Dedifferentiated amniotic fluid mesenchymal stem cell (primary cell): ENCODE results near the gene CAPZA1.
"Not testable (repeated sequence)": the region's sequence is repeated elsewhere in the genome, so short reads cannot be mapped to it uniquely, and the experiment has no call there.

Experiments used
- DNase-seq: peaks from one replicate; pipeline ENCODE4 v3.0.0-alpha.2; 2016; ENCODE audit errors: extremely low spot score

The CAPZA1 gene

GRCh38 chr1:112626887-112627286 lies 7.3 kb downstream of the CAPZA1 start:
- no peak for DNase-seq

GRCh38 chr1:112628516-112628915 lies 8.9 kb downstream of the CAPZA1 start:
- no peak for DNase-seq

DNA sequence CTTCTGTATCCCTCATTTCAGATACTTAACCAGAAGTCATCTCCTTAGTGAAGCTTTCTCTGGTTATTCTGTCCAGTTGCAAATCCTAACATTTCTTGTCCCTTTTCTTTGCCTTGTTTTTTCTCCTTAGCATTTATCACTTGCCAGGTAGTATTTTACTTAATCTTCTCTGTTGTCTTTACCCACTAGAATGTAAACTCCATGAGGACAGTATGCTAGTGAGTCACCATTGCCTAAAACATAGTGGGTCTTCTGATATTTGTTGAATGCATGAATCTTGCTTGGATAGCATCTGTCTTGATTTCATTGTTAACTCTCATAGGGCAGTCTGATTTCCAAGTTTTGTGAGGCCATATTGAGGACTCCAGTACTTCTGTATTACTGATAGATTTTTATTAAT lies 9.6 kb downstream of the CAPZA1 start:
- DNase-seq = no peak

DNA sequence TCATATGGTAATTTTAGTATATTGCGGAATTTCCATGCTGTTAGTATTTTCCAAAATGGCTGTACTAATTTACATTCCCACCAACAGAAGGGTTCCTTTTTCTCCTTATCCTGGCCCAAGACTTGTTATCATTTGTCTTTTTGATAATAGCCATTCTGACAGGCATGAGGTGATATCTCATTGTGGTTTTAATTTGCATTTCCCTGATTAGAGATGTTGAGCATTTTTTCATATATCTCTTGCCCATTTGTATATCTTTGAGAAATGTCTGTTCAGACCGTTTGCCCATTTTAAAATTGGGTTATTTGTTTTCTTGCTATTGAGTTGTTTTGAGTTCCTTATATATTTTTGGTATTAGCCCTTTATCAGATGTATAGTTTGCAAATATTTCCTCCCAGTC lies 14.0 kb downstream of the CAPZA1 start:
- DNase-seq = no peak

- DNase-seq = no peak
Measured at GRCh38 chr1:112634367-112634766, 14.7 kb downstream of the CAPZA1 start.

- no peak for DNase-seq
Measured at GRCh38 chr1:112636056-112636455, 16.4 kb downstream of the CAPZA1 start.

- DNase-seq = no peak
Measured at GRCh38 chr1:112636597-112637253, 17.1 kb downstream of the CAPZA1 start.

GRCh38 chr1:112637254-112638109 lies 17.9 kb downstream of the CAPZA1 start:
- DNase-seq = no peak

- DNase-seq = peak; percentile 64
Measured at GRCh38 chr1:112638110-112638428, 18.4 kb downstream of the CAPZA1 start.

- not testable (repeated sequence) for DNase-seq
Measured at GRCh38 chr1:112640437-112640836, 20.8 kb downstream of the CAPZA1 start.

DNA sequence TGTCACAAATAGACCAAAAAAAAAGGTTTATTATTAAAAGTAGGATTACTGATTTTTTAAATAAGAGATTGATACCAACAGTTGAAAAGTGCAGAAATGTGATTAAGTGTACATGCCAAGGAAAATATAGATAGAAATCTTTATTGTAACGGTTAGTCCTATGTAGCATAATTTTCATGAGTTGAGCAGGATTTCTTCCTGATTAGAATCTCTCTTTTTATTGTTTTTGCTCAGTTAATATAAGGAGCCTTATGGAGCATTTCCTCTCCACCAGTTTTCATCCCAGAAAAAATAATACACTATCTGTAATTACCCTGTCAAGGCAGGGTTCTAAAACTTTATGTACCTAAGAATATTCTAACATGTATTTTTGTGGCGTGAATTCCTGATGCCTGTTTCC lies 23.4 kb downstream of the CAPZA1 start:
- DNase-seq = no peak

- no peak for DNase-seq
Measured at GRCh38 chr1:112646225-112646624, 26.6 kb downstream of the CAPZA1 start.

DNA sequence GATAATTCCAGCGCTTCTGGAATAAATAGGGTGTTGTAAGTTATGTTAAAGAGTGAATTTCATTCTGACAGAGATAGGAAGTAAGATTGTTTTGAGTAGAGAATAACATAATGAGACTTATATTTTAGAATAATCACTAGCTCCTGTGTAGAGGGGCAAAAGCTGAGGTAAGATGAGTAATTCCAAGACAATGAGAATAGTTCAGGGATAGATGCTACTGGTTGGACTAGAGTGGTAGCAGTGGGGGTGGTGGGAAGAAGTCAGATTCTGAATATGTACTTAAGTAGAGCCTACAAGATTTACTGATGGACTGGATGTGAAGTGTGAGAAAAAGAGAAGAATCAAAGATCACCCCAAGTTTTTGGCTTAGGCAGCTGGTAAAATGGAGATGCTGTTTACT lies 31.6 kb downstream of the CAPZA1 start:
- DNase-seq = no peak

DNA sequence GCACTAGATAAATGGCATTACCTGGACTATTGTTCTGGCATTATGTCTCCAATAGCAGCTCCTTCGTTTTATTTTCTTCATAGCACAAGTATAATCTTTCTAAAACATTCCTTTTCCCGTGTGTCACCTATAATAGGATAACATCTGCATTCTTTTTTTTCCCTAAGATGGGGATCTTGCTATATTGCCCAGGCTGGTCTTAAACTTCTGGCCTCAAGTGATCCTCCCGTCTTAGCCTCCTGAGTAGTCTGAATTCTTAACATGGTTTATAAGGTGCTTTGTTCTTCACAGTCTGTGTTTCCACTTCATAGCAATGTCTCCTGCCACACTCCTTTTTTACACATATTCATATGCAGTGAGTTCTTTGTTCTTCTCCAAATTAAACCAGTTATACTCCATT lies 46.2 kb downstream of the CAPZA1 start:
- DNase-seq = no peak

- DNase-seq = no peak
Measured at GRCh38 chr1:112666946-112667345, 47.3 kb downstream of the CAPZA1 start.

DNA sequence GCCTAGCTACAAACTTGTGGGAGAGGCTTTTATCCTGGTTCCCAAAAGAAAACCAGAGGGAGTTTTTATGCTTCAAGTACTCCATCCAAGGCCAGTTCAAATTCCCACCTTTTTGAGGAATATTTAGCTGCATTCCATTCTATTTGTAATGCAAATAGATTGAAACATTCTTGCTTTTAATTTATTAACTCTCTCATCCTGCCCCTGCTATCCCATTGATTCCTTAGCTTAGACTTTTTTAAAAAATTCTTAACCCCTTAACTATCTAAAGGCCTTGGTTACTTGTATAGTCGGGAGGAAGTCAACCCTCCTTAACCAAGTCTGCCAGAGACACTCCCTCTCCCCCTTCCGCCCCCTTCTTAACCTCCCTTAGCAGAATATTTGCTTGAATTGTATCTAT lies 52.4 kb downstream of the CAPZA1 start:
- DNase-seq = no peak

- DNase-seq = no peak
Measured at GRCh38 chr1:112672842-112673241, 53.2 kb downstream of the CAPZA1 start.

- DNase-seq = peak; percentile 55
Measured at GRCh38 chr1:112673592-112674439, 54.2 kb downstream of the CAPZA1 start.

DNA sequence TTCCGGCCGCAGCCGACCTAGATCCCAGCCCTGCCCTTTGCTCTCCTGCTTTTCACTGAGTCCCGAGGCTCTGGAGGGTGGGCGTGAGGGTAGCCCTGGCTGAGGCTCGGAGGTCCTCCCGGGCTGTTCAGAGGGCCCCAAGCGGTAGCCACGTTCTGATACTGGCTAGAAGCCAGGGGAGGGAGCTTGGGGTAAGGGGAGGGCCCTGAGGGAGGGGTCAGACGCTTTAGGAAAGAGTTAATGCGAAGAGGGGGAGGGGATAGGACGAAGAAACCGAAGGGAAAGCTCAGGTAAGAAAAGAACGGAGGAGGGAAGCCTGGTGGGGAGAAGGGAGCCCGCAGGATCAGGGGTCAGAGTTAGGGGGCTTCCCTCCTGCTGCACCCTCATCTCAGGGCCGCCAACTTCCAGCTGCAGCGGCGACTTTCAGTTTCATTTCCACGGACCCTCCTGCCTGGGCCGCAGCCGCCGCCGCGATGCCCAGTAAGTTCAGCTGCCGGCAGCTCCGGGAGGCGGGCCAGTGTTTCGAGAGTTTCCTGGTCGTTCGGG lies 54.9 kb downstream of the CAPZA1 start, which contains the start of gene MOV10:
Gene MOV10 (plus strand): TSS at position 220 of the 546 bp plus-strand sequence. CDS start 254 bp downstream, at position 474.
- DNase-seq = peak; percentile 43

- peak; percentile 18 for DNase-seq
Measured at GRCh38 chr1:112674986-112675727, 55.5 kb downstream of the CAPZA1 start.

DNA sequence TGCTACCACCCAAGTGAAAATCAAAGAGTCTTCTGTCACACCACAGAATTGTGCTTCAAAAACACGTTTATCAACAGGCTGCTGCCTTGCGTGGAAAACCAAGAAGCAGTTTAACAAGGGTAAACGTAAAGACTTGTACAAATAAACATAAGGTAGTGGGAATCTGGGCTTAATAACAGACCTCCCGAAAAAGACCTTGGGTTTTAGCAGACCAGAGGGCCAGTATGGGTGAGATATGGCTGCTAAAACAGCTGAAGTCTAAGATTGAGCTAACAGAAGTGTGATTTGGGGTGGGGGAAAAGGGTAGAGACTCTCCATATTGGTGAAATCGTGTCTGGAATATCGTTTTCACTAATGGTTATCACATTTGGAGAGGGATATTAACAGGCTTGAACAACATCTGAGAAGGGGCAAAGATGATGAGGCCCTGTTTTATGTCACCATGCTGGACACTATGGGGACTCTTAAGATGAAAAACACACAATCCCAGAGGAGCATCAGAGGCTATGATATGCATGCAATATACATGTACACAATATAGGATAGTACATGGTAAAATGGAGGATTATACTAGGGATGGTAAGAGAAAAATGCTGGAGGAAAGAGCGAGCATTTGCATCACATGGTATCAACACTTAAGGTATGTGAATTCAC lies 56.2 kb downstream of the CAPZA1 start:
- no peak for DNase-seq
